Measurements from ENCODE around the gene SMPD3. TPM values are rescaled to one million over a fixed set of nuclear protein-coding genes. Genes with fewer than 3 reads are reported as not detected.

SMPD3 gene
- total and polyA plus RNA-seq, 9 donors = 0.40 to 31.4 (median 2.2) TPM

GRCh38 chr16:68389006-68389405, 59.3 kb downstream of the SMPD3 start:
- WGBS, 3 donors = 60 to 66% (median 63%) methylated on average over 7 to 8 of the region's 8 CpGs
- Histone ChIP-seq H3K27me3 (no peaks in the 10 kb centered on the region), H3K27ac (no peak overlapping the region), H3K36me3 (no peaks in the 10 kb centered on the region), H3K4me3 (no peak overlapping the region), H3K9me3 (no peaks in the 10 kb centered on the region), H3K4me1 (ENCODE audit: insufficient read depth) (no peaks in the 10 kb centered on the region)
- intact Hi-C loops (cut with DNase I) = no loop called here
- TF ChIP-seq, protein P1, sequence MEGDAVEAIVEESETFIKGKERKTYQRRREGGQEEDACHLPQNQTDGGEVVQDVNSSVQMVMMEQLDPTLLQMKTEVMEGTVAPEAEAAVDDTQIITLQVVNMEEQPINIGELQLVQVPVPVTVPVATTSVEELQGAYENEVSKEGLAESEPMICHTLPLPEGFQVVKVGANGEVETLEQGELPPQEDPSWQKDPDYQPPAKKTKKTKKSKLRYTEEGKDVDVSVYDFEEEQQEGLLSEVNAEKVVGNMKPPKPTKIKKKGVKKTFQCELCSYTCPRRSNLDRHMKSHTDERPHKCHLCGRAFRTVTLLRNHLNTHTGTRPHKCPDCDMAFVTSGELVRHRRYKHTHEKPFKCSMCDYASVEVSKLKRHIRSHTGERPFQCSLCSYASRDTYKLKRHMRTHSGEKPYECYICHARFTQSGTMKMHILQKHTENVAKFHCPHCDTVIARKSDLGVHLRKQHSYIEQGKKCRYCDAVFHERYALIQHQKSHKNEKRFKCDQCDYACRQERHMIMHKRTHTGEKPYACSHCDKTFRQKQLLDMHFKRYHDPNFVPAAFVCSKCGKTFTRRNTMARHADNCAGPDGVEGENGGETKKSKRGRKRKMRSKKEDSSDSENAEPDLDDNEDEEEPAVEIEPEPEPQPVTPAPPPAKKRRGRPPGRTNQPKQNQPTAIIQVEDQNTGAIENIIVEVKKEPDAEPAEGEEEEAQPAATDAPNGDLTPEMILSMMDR (IDR thresholded peaks at IDR 0.05) = no peak
- TF ChIP-seq POLR2A (IDR thresholded peaks at IDR 0.05) (no peak), EP300 (IDR thresholded peaks at IDR 0.05) (no peak)
- no peak for DNase-seq

- no peaks in the 10 kb centered on the region for H3K36me3 ChIP-seq
- H3K4me1 ChIP-seq (ENCODE audit: insufficient read depth) = no peaks in the 10 kb centered on the region
- no peak overlapping the region for H3K4me3 ChIP-seq
- no peak overlapping the region for H3K27ac ChIP-seq
- WGBS, 3 donors = 76 to 93% (median 82%) methylated on average over 2 to 3 of the region's 3 CpGs
- no peaks in the 10 kb centered on the region for H3K27me3 ChIP-seq
- no peaks in the 10 kb centered on the region for H3K9me3 ChIP-seq
- DNase-seq = no peak
- TF ChIP-seq POLR2A (IDR thresholded peaks at IDR 0.05) (no peak), EP300 (IDR thresholded peaks at IDR 0.05) (no peak)
- TF ChIP-seq, protein P1 (IDR thresholded peaks at IDR 0.05) = no peak
- intact Hi-C loops (cut with DNase I) = no loop called here
Measured at GRCh38 chr16:68388124-68388523, 60.2 kb downstream of the SMPD3 start.

DNA sequence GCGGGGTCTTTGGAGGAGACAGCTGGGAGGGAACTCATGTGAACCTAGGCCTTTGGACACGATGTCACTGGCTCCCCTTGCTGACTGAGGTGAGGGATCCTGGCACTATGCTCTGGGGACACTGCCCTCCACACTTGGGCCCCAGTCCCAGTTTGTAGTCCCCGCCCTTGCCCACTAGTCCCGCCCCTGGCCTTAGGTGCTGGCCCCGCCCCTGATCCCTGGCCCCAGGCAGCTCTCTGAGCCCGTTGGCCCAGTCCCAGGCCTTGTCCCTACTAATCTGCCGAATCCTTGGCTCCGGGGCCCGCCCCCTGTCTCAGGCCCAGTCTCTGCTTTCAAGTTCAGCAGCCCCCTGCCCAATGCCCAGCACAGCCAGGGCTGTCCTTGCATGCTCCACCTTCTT, 61.0 kb downstream of the SMPD3 start:
- H3K9me3 ChIP-seq = no peaks in the 10 kb centered on the region
- no peak for TF ChIP-seq POLR2A (IDR thresholded peaks at IDR 0.05)
- TF ChIP-seq, protein P1 (IDR thresholded peaks at IDR 0.05) = no peak
- no peak for TF ChIP-seq EP300 (IDR thresholded peaks at IDR 0.05)
- H3K27me3 ChIP-seq = no peaks in the 10 kb centered on the region
- no peak for DNase-seq
- H3K36me3 ChIP-seq = no peaks in the 10 kb centered on the region
- no peaks in the 10 kb centered on the region for H3K4me1 ChIP-seq (ENCODE audit: insufficient read depth)
- H3K27ac ChIP-seq = no peak overlapping the region
- intact Hi-C loops (cut with DNase I) = no loop called here
- WGBS, 3 donors = 84 to 87% (median 86%) methylated on average over 9 of the region's 9 CpGs
- no peak overlapping the region for H3K4me3 ChIP-seq

- H3K27ac ChIP-seq = no peak overlapping the region
- H3K36me3 ChIP-seq = no peaks in the 10 kb centered on the region
- no peak for TF ChIP-seq EP300 (IDR thresholded peaks at IDR 0.05)
- no peak for TF ChIP-seq POLR2A (IDR thresholded peaks at IDR 0.05)
- TF ChIP-seq, protein P1 (IDR thresholded peaks at IDR 0.05) = no peak
- no peak overlapping the region for H3K4me3 ChIP-seq
- no peaks in the 10 kb centered on the region for H3K27me3 ChIP-seq
- intact Hi-C loops (cut with DNase I) = no loop called here
- WGBS, 3 donors = 85 to 86% (median 86%) methylated on average over 14 of the region's 14 CpGs
- no peaks in the 10 kb centered on the region for H3K9me3 ChIP-seq
- no peaks in the 10 kb centered on the region for H3K4me1 ChIP-seq (ENCODE audit: insufficient read depth)
- no peak for DNase-seq
Measured at GRCh38 chr16:68386628-68387027, 61.7 kb downstream of the SMPD3 start.
